Uterus (tissue), 2 donors: Measurements from ENCODE around the gene POLA1.

ENCODE experiments used
- POLR2A ChIP-seq, 2 donors: fragments of 450-650 bp; IDR thresholded peaks; one replicate each; pipeline ENCODE4 v1.6.1; 2016; ENCODE audit warnings: antibody characterized with exemption in 2 of 2, mild to moderate bottlenecking in 1 of 2, moderate library complexity in 1 of 2
- TF ChIP-seq, protein P1 (sequence below), 4 experiments: fragments of 200-600 bp in 2 of 4; fragments of 450-650 bp in 2 of 4; sonication (generic) in 2 of 4; IDR thresholded peaks; one replicate each; pipeline ENCODE4 v1.5.1; 2016 to 2019; ENCODE audit warnings: antibody characterized with exemption in 4 of 4, mild to moderate bottlenecking in 2 of 4, moderate library complexity in 1 of 4

DNA sequence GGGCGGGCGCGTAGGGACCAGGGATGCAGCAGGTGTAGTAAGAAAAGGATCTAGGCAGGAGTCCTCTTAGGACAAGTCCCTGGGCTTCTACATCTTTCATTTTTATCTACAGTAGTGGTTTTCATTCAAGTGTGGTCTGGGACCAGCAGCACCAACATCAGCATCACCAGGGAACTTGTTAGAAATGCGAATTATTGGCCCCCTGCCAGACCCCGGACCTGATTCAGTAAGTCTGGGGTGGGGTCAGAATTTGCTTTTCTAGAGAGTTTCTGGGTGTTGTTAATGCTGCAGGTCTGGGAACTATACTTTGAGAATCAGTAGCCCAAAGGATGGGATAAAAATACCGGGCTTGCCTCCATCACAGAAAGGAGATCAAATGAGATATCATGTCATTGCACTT lies 45.2 kb upstream of the POLA1 start:
- TF ChIP-seq, protein P1, sequence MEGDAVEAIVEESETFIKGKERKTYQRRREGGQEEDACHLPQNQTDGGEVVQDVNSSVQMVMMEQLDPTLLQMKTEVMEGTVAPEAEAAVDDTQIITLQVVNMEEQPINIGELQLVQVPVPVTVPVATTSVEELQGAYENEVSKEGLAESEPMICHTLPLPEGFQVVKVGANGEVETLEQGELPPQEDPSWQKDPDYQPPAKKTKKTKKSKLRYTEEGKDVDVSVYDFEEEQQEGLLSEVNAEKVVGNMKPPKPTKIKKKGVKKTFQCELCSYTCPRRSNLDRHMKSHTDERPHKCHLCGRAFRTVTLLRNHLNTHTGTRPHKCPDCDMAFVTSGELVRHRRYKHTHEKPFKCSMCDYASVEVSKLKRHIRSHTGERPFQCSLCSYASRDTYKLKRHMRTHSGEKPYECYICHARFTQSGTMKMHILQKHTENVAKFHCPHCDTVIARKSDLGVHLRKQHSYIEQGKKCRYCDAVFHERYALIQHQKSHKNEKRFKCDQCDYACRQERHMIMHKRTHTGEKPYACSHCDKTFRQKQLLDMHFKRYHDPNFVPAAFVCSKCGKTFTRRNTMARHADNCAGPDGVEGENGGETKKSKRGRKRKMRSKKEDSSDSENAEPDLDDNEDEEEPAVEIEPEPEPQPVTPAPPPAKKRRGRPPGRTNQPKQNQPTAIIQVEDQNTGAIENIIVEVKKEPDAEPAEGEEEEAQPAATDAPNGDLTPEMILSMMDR (IDR thresholded peaks at IDR 0.05) = no peak
- TF ChIP-seq POLR2A (IDR thresholded peaks at IDR 0.05) = no peak
